Neural progenitor cell (in vitro differentiated cells): ENCODE results near the gene ZDHHC22. TPM values are rescaled to one million over a fixed set of nuclear protein-coding genes. Genes with fewer than 3 reads are reported as not detected.
A peak's percentile ranks its signal among the peaks of the same experiment; 100 is the strongest.

ENCODE experiments used
- DNase-seq: peaks from one replicate; pipeline ENCODE4 v3.0.0-alpha.2; 2016; ENCODE audit warnings: low spot score
- H2AFZ ChIP-seq: fragments of 200-600 bp; sonication (generic); replicated peaks from 2 replicates; pipeline ENCODE4 v1.6.1; 2016; ENCODE audit warnings: antibody characterized with exemption
- H3F3A ChIP-seq: fragments of 200-600 bp; sonication (generic); 2 replicates; pipeline ENCODE4 v1.6.1; 2016; ENCODE audit warnings: antibody characterized with exemption, low read depth
- H3K27ac ChIP-seq: fragments of 200-600 bp; sonication (generic); 2 replicates; pipeline ENCODE4 v1.5.1; 2016; ENCODE audit warnings: mild to moderate bottlenecking
- H3K27me3 ChIP-seq: fragments of 200-600 bp; sonication (generic); 2 replicates; pipeline ENCODE4 v1.6.1; 2016; ENCODE audit warnings: mild to moderate bottlenecking, moderate library complexity
- H3K36me3 ChIP-seq: fragments of 200-600 bp; sonication (generic); 2 replicates; pipeline ENCODE4 v1.5.1; 2016
- H3K4me1 ChIP-seq: fragments of 200-600 bp; sonication (generic); 2 replicates; pipeline ENCODE4 v1.6.1; 2016; ENCODE audit warnings: mixed run types
- H3K4me2 ChIP-seq: fragments of 200-600 bp; sonication (generic); 2 replicates; pipeline ENCODE4 v1.6.1; 2016
- H3K4me3 ChIP-seq: fragments of 200-600 bp; sonication (generic); 2 replicates; pipeline ENCODE4 v1.5.1; 2016
- H3K79me2 ChIP-seq: fragments of 200-600 bp; sonication (generic); 2 replicates; pipeline ENCODE4 v1.6.1; 2016; ENCODE audit warnings: low read depth
- H3K9ac ChIP-seq: fragments of 200-600 bp; sonication (generic); 2 replicates; pipeline ENCODE4 v1.6.1; 2016
- H3K9me3 ChIP-seq: fragments of 200-600 bp; sonication (generic); 2 replicates; pipeline ENCODE4 v1.5.1; 2016; ENCODE audit warnings: low read depth
- H4K20me1 ChIP-seq: fragments of 200-600 bp; sonication (generic); 2 replicates; pipeline ENCODE4 v1.6.1; 2016; ENCODE audit warnings: low read depth
- H3K27ac Mint-ChIP-seq: 3 replicates; pipeline ENCODE4 v1.8.0; 2021; ENCODE audit warnings: mixed read lengths
- H3K27me3 Mint-ChIP-seq: 2 replicates; pipeline ENCODE4 v1.8.0; 2022; ENCODE audit warnings: low read depth, mild to moderate bottlenecking, inconsistent platforms, moderate library complexity, mixed read lengths; ENCODE audit not compliant: insufficient read depth
- H3K36me3 Mint-ChIP-seq: 3 replicates; pipeline ENCODE4 v1.8.0; 2021; ENCODE audit warnings: mixed read lengths
- H3K4me1 Mint-ChIP-seq: 3 replicates; pipeline ENCODE4 v1.8.0; 2021; ENCODE audit warnings: mixed read lengths
- H3K4me3 Mint-ChIP-seq: 3 replicates; pipeline ENCODE4 v1.8.0; 2021; ENCODE audit warnings: mild to moderate bottlenecking, moderate library complexity, mixed read lengths
- H3K9me3 Mint-ChIP-seq: 3 replicates; pipeline ENCODE4 v1.8.0; 2020; ENCODE audit warnings: mixed read lengths
- EZH2 ChIP-seq: fragments of 200-600 bp; sonication (generic); IDR thresholded peaks from 2 replicates; pipeline ENCODE4 v1.6.1; 2017; ENCODE audit warnings: antibody characterized with exemption, mild to moderate bottlenecking, moderate library complexity
- EZH2phosphoT487 ChIP-seq: fragments of 200-600 bp; sonication (generic); IDR thresholded peaks from 2 replicates; pipeline ENCODE4 v1.6.1; 2017; ENCODE audit warnings: antibody characterized with exemption
- total RNA-seq: library from RNA; depleted of rRNA; stranded (reverse); fragments of >200 nt; gene quantifications from 2 replicates; pipeline ENCODE4 v1.2.3, GENCODE V29; 2015; ENCODE audit warnings: low replicate concordance
- TF ChIP-seq, protein P1 (sequence below): fragments of 200-600 bp; sonication (generic); IDR thresholded peaks from 2 replicates; pipeline ENCODE4 v1.5.1; 2017; ENCODE audit warnings: antibody characterized with exemption, mild to moderate bottlenecking

ZDHHC22 gene
- total RNA-seq, 1 donor from 2014 or later: 0.07 TPM

DNA sequence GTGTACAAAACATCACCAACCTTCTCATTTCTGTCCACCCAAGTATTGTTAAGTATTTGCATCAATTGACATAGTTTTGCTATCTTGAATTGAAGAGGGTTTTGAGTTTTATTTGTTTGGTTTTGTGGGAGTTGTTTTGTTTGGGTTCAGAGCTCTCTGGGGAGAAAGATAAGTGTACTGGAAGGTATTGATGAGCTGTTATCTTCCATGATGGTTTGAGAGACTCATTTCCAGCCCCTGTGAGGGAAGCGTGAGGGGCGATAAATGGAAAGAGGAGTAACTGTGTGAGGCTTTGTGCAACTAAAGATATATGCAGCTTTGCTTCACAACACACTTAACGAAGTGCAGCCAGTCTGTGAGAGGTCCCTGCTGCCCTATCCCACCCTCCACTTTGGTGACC lies 59.2 kb downstream of the ZDHHC22 start:
- Mint-ChIP-seq H3K9me3 (peaks cover 14% of the 10 kb centered on the region), H3K36me3 (peaks cover 2% of the 10 kb centered on the region), H3K27me3 (peaks cover 2% of the 10 kb centered on the region), H3K4me3 (no peak overlapping the region), H3K27ac (peak overlapping the region; percentile 8), H3K4me1 (peaks cover 34% of the 10 kb centered on the region)
- Histone ChIP-seq H3K9me3 (no peaks in the 10 kb centered on the region), H3K4me1 (peaks cover 35% of the 10 kb centered on the region), H3K4me3 (no peak overlapping the region), H3K79me2 (no peaks in the 10 kb centered on the region), H3K27ac (no peak overlapping the region), H3K36me3 (no peaks in the 10 kb centered on the region), H3K9ac (no peak overlapping the region), H4K20me1 (no peaks in the 10 kb centered on the region), H3F3A (peaks cover 24% of the 10 kb centered on the region), H3K4me2 (no peak overlapping the region), H3K27me3 (no peaks in the 10 kb centered on the region), H2AFZ (no peak overlapping the region)
- DNase-seq: no peak
- TF ChIP-seq, protein P1, sequence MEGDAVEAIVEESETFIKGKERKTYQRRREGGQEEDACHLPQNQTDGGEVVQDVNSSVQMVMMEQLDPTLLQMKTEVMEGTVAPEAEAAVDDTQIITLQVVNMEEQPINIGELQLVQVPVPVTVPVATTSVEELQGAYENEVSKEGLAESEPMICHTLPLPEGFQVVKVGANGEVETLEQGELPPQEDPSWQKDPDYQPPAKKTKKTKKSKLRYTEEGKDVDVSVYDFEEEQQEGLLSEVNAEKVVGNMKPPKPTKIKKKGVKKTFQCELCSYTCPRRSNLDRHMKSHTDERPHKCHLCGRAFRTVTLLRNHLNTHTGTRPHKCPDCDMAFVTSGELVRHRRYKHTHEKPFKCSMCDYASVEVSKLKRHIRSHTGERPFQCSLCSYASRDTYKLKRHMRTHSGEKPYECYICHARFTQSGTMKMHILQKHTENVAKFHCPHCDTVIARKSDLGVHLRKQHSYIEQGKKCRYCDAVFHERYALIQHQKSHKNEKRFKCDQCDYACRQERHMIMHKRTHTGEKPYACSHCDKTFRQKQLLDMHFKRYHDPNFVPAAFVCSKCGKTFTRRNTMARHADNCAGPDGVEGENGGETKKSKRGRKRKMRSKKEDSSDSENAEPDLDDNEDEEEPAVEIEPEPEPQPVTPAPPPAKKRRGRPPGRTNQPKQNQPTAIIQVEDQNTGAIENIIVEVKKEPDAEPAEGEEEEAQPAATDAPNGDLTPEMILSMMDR: no peak
- TF ChIP-seq EZH2: no peak
- TF ChIP-seq EZH2phosphoT487: no peak

Other genes starting within 250 kb of the ZDHHC22 start
- gene IRF2BPL, start 113.1 kb downstream of the ZDHHC22 start, total RNA-seq: 4.8 and 14.9 TPM in 2 replicates
- 22.5 and 24.3 TPM in 2 replicates for gene CIPC, start 43.5 kb downstream of the ZDHHC22 start, total RNA-seq
- gene TMEM63C, start 40.0 kb upstream of the ZDHHC22 start, total RNA-seq: 1.1 and 1.5 TPM in 2 replicates
- gene NGB, start 129.4 kb upstream of the ZDHHC22 start, total RNA-seq: not detected in 2 replicates
- gene POMT2, start 179.1 kb upstream of the ZDHHC22 start, total RNA-seq: 6.2 and 14.7 TPM in 2 replicates
- gene GSTZ1, start 179.2 kb upstream of the ZDHHC22 start, total RNA-seq: 44.2 and 52.5 TPM in 2 replicates
- 19.1 and 23.5 TPM in 2 replicates for gene TMED8, start 235.3 kb upstream of the ZDHHC22 start, total RNA-seq
- gene SAMD15, start 235.6 kb upstream of the ZDHHC22 start, total RNA-seq: 2.2 and 2.4 TPM in 2 replicates